ENCODE measurements around the gene ARL5C.

Gene ARL5C

GRCh38 chr17:39197380-39198185 is 31.6 kb upstream of the ARL5C start, which contains the start of gene CACNB1:
TSS of gene CACNB1 (minus strand) at chr17:39197669. CDS start at chr17:39197495, 174 bp downstream.
- TF ChIP-seq CTCF (conservative IDR thresholded peaks at IDR 0.05) = no peak
- peak within 1 kb of the TSS; percentile 99 for H3K27ac ChIP-seq

GRCh38 chr17:39196808-39197291 is 30.9 kb upstream of the ARL5C start:
- peak overlapping the region; percentile 81 for H3K27ac ChIP-seq

GRCh38 chr17:39196241-39196807 is 30.4 kb upstream of the ARL5C start:
- no peak for TF ChIP-seq CTCF (conservative IDR thresholded peaks at IDR 0.05)
- peak overlapping the region; percentile 81; the same call in 1 of the 2 replicates for H3K27ac ChIP-seq

More at GRCh38 chr17:39196808-39197291, 30.9 kb upstream of the ARL5C start:
- no peak for TF ChIP-seq CTCF (conservative IDR thresholded peaks at IDR 0.05)

GRCh38 chr17:39195568-39196160 is 29.7 kb upstream of the ARL5C start:
- H3K27ac ChIP-seq = no peak overlapping the region
- TF ChIP-seq CTCF (conservative IDR thresholded peaks at IDR 0.05) = no peak

GRCh38 chr17:39194985-39195524 is 29.1 kb upstream of the ARL5C start:
- no peak overlapping the region for H3K27ac ChIP-seq
- no peak for TF ChIP-seq CTCF (conservative IDR thresholded peaks at IDR 0.05)

GRCh38 chr17:39194089-39194984 is 28.4 kb upstream of the ARL5C start:
- no peak for TF ChIP-seq CTCF (conservative IDR thresholded peaks at IDR 0.05)
- H3K27ac ChIP-seq = no peak overlapping the region

Measured in VCaP (cell line).